Ovary (tissue), 9 donors: ENCODE data around the gene MAGI1. TPM values are rescaled to one million over a fixed set of nuclear protein-coding genes. Genes with fewer than 3 reads are reported as not detected.

Source experiments
- DNase-seq, 5 donors: peaks; one replicate each; pipeline ENCODE4 v3.0.0-alpha.2; 2019 to 2020
- H3K27ac ChIP-seq, 2 donors: fragments of 200-600 bp; one replicate each; pipeline versions ENCODE4 v1.5.1 to v1.8.0; 2019 to 2022
- H3K27me3 ChIP-seq: fragments of 200-600 bp; one replicate; pipeline ENCODE4 v1.8.0; 2022
- H3K36me3 ChIP-seq: fragments of 200-600 bp; sonication (generic); one replicate; pipeline ENCODE4 v1.5.1; 2019
- H3K4me1 ChIP-seq: one replicate; pipeline ENCODE4 v1.8.1; 2013; ENCODE audit warnings: mild to moderate bottlenecking, moderate library complexity; ENCODE audit not compliant: insufficient read depth
- H3K4me3 ChIP-seq: fragments of 200-600 bp; sonication (generic); one replicate; pipeline ENCODE4 v1.5.1; 2017
- H3K9me3 ChIP-seq, 2 donors: fragments of 200-600 bp in 1 of 2; sonication (generic) in 1 of 2; one replicate each; pipeline versions ENCODE4 v1.5.1 to v1.8.1; 2013 to 2019; ENCODE audit warnings: mild to moderate bottlenecking in 1 of 2, moderate library complexity in 1 of 2
- EP300 ChIP-seq: sonication (generic); formaldehyde crosslinking; IDR thresholded peaks from one replicate; pipeline ENCODE4 v1.6.1; 2017; ENCODE audit warnings: antibody characterized with exemption
- POLR2A ChIP-seq: fragments of 450-650 bp; IDR thresholded peaks from one replicate; pipeline ENCODE4 v1.6.1; 2017; ENCODE audit warnings: antibody characterized with exemption, mild to moderate bottlenecking, moderate library complexity
- WGBS, 3 donors: extraction: QIAGEN DNeasy Blood & Tissue Kit in 1 of 3; methylation state at CpG; one replicate each; pipeline versions ENCODE4 v1.1.5 to v1.1.7; 2013 to 2017; 5-methylcytosine and 5-hydroxymethylcytosine counted together
- intact Hi-C, 4 donors: fragments of 100-400 bp; cut with DNase I; formaldehyde crosslinking; loops; one replicate each; pipeline versions ENCODE4 v1.11.0 to v1.15.1; 2022 to 2023
- polyA plus RNA-seq, 2 donors: library from polyadenylated mRNA; stranded (reverse); fragments of 200-250 nt in 1 of 2; fragments of 350-450 nt in 1 of 2; fragmentation: Illumina TruSeq in 1 of 2; extraction: RNeasy Lipid Tissue Mini Kit (QIAGEN cat#74804) in 1 of 2; gene quantifications; one replicate each; pipeline ENCODE4 v1.2.3, GENCODE V29; 2013 to 2014
- total RNA-seq, 7 donors: library from RNA; depleted of rRNA in 2 of 7; stranded (reverse); fragments of >200 nt in 2 of 7; fragmentation: NEBNext Ultra II Directional in 3 of 7; extraction: Animal tissue kit (Norgen Biotek cat#: 25700) in 3 of 7; gene quantifications; one replicate each; pipeline versions ENCODE4 v1.1.0 to v1.2.4, GENCODE V29; 2016 to 2023
- TF ChIP-seq, protein P1 (sequence below), 3 donors: fragments of 450-650 bp in 2 of 3; fragments of 200-600 bp in 1 of 3; IDR thresholded peaks; one replicate each; pipeline versions ENCODE4 v1.5.1 to v1.8.0; 2016 to 2022; ENCODE audit warnings: antibody characterized with exemption in 3 of 3, mild to moderate bottlenecking in 1 of 3
- donor health status: DM: no; HTN: no; CAD: no; lungs with moderate emphysema.
- donor health status: DM: no; HTN: no; CAD: no.
- donor health status: Bipolar disorder and iron deficiency.
- donor health status: DM: yes; HTN: yes; CAD: no.
- donor health status: DM: no; HTN: no; CAD: no.
- donor health status: DM: yes; HTN: yes; CAD: no.

Gene MAGI1
- total and polyA plus RNA-seq, 9 donors: 5.5 to 35.7 (median 8.7) TPM

GRCh38 chr3:65532215-65532614 is 506.5 kb downstream of the MAGI1 start:
- 92 to 96% (median 95%) methylated on average over 4 of the region's 4 CpGs for WGBS, 3 donors
- Histone ChIP-seq H3K9me3 (no peaks in the 10 kb centered on the region), H3K4me1 (no peaks in the 10 kb centered on the region), H3K27me3 (no peaks in the 10 kb centered on the region), H3K4me3 (no peak overlapping the region), H3K27ac (no peak overlapping the region), H3K36me3 (no peaks in the 10 kb centered on the region)
- intact Hi-C loops: no loop called here
- TF ChIP-seq EP300 (no peak), POLR2A (no peak)
- TF ChIP-seq, protein P1, sequence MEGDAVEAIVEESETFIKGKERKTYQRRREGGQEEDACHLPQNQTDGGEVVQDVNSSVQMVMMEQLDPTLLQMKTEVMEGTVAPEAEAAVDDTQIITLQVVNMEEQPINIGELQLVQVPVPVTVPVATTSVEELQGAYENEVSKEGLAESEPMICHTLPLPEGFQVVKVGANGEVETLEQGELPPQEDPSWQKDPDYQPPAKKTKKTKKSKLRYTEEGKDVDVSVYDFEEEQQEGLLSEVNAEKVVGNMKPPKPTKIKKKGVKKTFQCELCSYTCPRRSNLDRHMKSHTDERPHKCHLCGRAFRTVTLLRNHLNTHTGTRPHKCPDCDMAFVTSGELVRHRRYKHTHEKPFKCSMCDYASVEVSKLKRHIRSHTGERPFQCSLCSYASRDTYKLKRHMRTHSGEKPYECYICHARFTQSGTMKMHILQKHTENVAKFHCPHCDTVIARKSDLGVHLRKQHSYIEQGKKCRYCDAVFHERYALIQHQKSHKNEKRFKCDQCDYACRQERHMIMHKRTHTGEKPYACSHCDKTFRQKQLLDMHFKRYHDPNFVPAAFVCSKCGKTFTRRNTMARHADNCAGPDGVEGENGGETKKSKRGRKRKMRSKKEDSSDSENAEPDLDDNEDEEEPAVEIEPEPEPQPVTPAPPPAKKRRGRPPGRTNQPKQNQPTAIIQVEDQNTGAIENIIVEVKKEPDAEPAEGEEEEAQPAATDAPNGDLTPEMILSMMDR (IDR thresholded peaks at IDR 0.05): no peak
- no peak for DNase-seq

DNA sequence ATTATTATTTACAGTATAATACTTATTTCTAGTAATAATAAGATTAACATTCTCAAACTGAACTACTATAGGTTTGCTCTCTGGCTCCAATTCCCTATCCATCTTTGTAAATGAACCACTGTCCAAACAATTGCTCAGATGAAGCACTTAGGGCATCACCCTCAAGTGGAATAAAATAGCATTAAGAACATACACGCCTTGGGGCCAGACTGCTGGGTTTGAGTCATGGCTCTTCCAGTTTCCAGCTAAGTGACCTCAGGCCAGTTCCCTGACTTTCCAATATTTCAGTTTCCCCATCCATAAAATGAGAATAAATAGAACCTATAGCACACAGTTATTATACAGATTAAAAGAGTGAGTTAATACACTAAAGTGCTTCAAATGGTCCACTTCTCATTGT is 507.2 kb downstream of the MAGI1 start:
- H3K4me3 ChIP-seq: no peak overlapping the region
- intact Hi-C loops: no loop called here
- H3K27ac ChIP-seq: no peak overlapping the region
- DNase-seq: no peak
- no peaks in the 10 kb centered on the region for H3K36me3 ChIP-seq
- H3K27me3 ChIP-seq: no peaks in the 10 kb centered on the region
- TF ChIP-seq, protein P1 (IDR thresholded peaks at IDR 0.05): no peak
- TF ChIP-seq POLR2A (no peak), EP300 (no peak)
- WGBS, 3 donors: 81 to 91% (median 87%) methylated on average over 1 of the region's 1 CpG
- H3K9me3 ChIP-seq: no peaks in the 10 kb centered on the region
- H3K4me1 ChIP-seq: no peaks in the 10 kb centered on the region

DNA sequence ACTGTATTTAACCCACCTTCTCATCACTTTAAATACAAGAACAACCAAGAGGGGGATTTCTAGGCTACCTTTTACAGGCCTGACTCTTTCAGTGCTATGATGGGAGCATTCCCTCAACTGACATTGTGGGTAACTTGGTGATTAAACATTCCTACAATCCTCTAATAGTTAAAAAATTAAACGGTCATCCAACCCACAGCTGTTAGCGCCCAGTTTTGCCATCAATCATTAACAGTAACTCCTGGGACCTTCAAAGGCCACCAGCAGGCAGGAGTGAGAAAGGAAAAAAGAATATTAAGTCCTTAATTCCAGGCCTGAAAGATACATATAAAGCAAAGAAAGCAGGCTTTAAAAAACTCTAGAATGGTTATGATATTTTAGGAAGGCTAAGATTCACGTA is 512.1 kb downstream of the MAGI1 start:
- intact Hi-C loops: no loop called here
- TF ChIP-seq EP300 (no peak), POLR2A (no peak)
- TF ChIP-seq, protein P1 (IDR thresholded peaks at IDR 0.05): no peak
- 83 to 89% (median 88%) methylated on average over 3 of the region's 3 CpGs for WGBS, 3 donors

DNA sequence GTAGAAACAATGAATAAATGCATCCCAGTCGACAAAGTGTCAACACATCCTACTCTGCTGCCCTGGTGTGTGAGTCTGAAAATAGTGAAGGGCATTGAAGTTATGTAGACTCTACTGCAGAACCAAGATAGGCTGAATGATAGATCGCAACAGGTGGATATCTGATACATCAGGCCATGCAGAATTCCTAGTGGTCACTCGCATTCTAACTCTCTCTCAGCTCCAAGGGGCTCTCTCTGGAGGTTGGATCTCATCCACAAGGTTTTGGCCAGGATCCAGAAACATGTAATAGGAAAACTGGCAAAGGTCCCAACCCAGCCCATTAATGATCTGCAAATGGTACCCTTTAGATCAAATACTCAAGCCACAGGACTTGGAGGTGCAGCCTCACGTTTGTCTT is 514.1 kb downstream of the MAGI1 start:
- Histone ChIP-seq H3K27me3 (no peaks in the 10 kb centered on the region), H3K4me3 (no peak overlapping the region), H3K27ac (no peak overlapping the region), H3K9me3 (no peaks in the 10 kb centered on the region), H3K36me3 (no peaks in the 10 kb centered on the region), H3K4me1 (no peaks in the 10 kb centered on the region)
- TF ChIP-seq, protein P1 (IDR thresholded peaks at IDR 0.05): no peak
- no peak for TF ChIP-seq POLR2A
- no peak for TF ChIP-seq EP300
- DNase-seq: no peak
- WGBS, 3 donors: 90 to 94% (median 92%) methylated on average over 4 of the region's 4 CpGs
- intact Hi-C loops: no loop called here

More for the DNA sequence above, 512.1 kb downstream of the MAGI1 start:
- Histone ChIP-seq H3K9me3 (no peaks in the 10 kb centered on the region), H3K4me1 (no peaks in the 10 kb centered on the region), H3K36me3 (no peaks in the 10 kb centered on the region), H3K27ac (no peak overlapping the region), H3K4me3 (no peak overlapping the region), H3K27me3 (no peaks in the 10 kb centered on the region)
- DNase-seq: no peak
